HepG2 (cell line): Measurements from ENCODE around the gene C22orf39. TPM values are rescaled to one million over a fixed set of nuclear protein-coding genes. Genes with fewer than 3 reads are reported as not detected.

Experiments used
- AKAP8 ChIP-seq: sonication (generic); formaldehyde crosslinking; IDR thresholded peaks from 2 replicates; pipeline ENCODE4 v1.5.1; 2020; ENCODE audit warnings: mild to moderate bottlenecking, missing genetic modification reagents
- ERF ChIP-seq: IDR thresholded peaks from 2 replicates; pipeline ENCODE4 v1.6.1; 2018; ENCODE audit warnings: missing biosample characterization, missing genetic modification reagents
- GABPB1 ChIP-seq: IDR thresholded peaks from 2 replicates; pipeline ENCODE4 v1.6.1; 2016; ENCODE audit warnings: mild to moderate bottlenecking, missing genetic modification reagents, moderate library complexity, missing compliant biosample characterization
- HBP1 ChIP-seq: IDR thresholded peaks from 2 replicates; pipeline ENCODE4 v1.6.1; 2016; ENCODE audit warnings: low read depth, control low read depth
- HDAC6 ChIP-seq: fragments of 200-600 bp; sonication (generic); IDR thresholded peaks from 2 replicates; pipeline ENCODE4 v1.7.0; 2017; ENCODE audit warnings: mild to moderate bottlenecking, antibody characterized with exemption, low read length, low read depth
- HOXA9 ChIP-seq: sonication (generic); formaldehyde crosslinking; IDR thresholded peaks from 2 replicates; pipeline ENCODE4 v1.8.1; 2022; ENCODE audit warnings: missing genetic modification reagents, mild to moderate bottlenecking, moderate library complexity, borderline replicate concordance
- MIER3 ChIP-seq: IDR thresholded peaks from 2 replicates; pipeline ENCODE4 v1.6.1; 2016; ENCODE audit warnings: missing compliant biosample characterization, borderline replicate concordance
- NRL ChIP-seq: sonication (generic); formaldehyde crosslinking; IDR thresholded peaks from 2 replicates; pipeline ENCODE4 v1.5.0; 2020; ENCODE audit warnings: missing genetic modification reagents, mild to moderate bottlenecking, moderate library complexity, borderline replicate concordance
- SKIL ChIP-seq: sonication (generic); formaldehyde crosslinking; IDR thresholded peaks from 2 replicates; pipeline ENCODE4 v1.8.0; 2022; ENCODE audit warnings: missing genetic modification reagents, mild to moderate bottlenecking, moderate library complexity, borderline replicate concordance
- TBX3 ChIP-seq: fragments of 450-650 bp; IDR thresholded peaks from 2 replicates; pipeline ENCODE4 v1.6.1; 2017; ENCODE audit warnings: antibody characterized with exemption, mild to moderate bottlenecking, inconsistent platforms, borderline replicate concordance
- THAP8 ChIP-seq: sonication (generic); formaldehyde crosslinking; IDR thresholded peaks from 2 replicates; pipeline ENCODE4 v1.5.1; 2020; ENCODE audit warnings: missing genetic modification reagents, mild to moderate bottlenecking, borderline replicate concordance
- TMF1 ChIP-seq: sonication (generic); formaldehyde crosslinking; IDR thresholded peaks from 2 replicates; pipeline ENCODE4 v1.8.1; 2022; ENCODE audit warnings: low read depth, missing genetic modification reagents
- ZBTB33 ChIP-seq: sonication (generic); formaldehyde crosslinking; IDR thresholded peaks from 2 replicates; pipeline ENCODE4 v1.4.0; 2020; ENCODE audit warnings: missing genetic modification reagents
- ZBTB7B ChIP-seq: sonication (generic); formaldehyde crosslinking; IDR thresholded peaks from 2 replicates; pipeline ENCODE4 v1.4.0; 2020; ENCODE audit warnings: missing genetic modification reagents
- ZC3H13 ChIP-seq: sonication (generic); formaldehyde crosslinking; IDR thresholded peaks from 2 replicates; pipeline ENCODE4 v1.8.1; 2023; ENCODE audit warnings: mild to moderate bottlenecking, missing genetic modification reagents, moderate library complexity
- ZFP91 ChIP-seq: sonication (generic); formaldehyde crosslinking; IDR thresholded peaks from 2 replicates; pipeline ENCODE4 v1.9.0; 2022; ENCODE audit warnings: missing genetic modification reagents, mild to moderate bottlenecking, borderline replicate concordance
- ZMAT3 ChIP-seq: sonication (generic); formaldehyde crosslinking; conservative IDR thresholded peaks from 2 replicates; pipeline ENCODE4 v1.7.0; 2021; ENCODE audit warnings: missing genetic modification reagents
- ZNF10 ChIP-seq: sonication (generic); formaldehyde crosslinking; IDR thresholded peaks from 2 replicates; pipeline ENCODE4 v1.4.0; 2020; ENCODE audit warnings: mild to moderate bottlenecking, low read depth, missing genetic modification reagents, borderline replicate concordance
- ZNF12 ChIP-seq: sonication (generic); formaldehyde crosslinking; IDR thresholded peaks from 2 replicates; pipeline ENCODE4 v1.5.0; 2020; ENCODE audit warnings: missing genetic modification reagents
- ZNF121 ChIP-seq: sonication (generic); formaldehyde crosslinking; IDR thresholded peaks from 2 replicates; pipeline ENCODE4 v1.5.0; 2020; ENCODE audit warnings: mild to moderate bottlenecking, missing genetic modification reagents
- ZNF547 ChIP-seq: sonication (generic); formaldehyde crosslinking; IDR thresholded peaks from 2 replicates; pipeline ENCODE4 v1.5.1; 2020; ENCODE audit warnings: mild to moderate bottlenecking, missing genetic modification reagents
- ZNF775 ChIP-seq: sonication (generic); formaldehyde crosslinking; IDR thresholded peaks from 2 replicates; pipeline ENCODE4 v1.4.0; 2020; ENCODE audit warnings: missing genetic modification reagents, mild to moderate bottlenecking, moderate library complexity, borderline replicate concordance
- ZZZ3 ChIP-seq: sonication (generic); formaldehyde crosslinking; IDR thresholded peaks from 2 replicates; pipeline ENCODE4 v1.4.0; 2020; ENCODE audit warnings: missing genetic modification reagents, mild to moderate bottlenecking, borderline replicate concordance
- polyA plus RNA-seq, 8 experiments: library from polyadenylated mRNA; depleted of rRNA in 3 of 8; stranded (reverse) in 7 of 8; unstranded in 1 of 8; fragments of >200 nt; fragmentation: Illumina TruSeq in 4 of 8; extraction: Trizol in 4 of 8; gene quantifications; 2 replicates each; pipeline versions ENCODE4 v1.2.1 to v1.2.3, GENCODE V29; 2011 to 2016; ENCODE audit warnings: low read depth in 4 of 8, missing spikeins in 1 of 8, mixed read lengths in 1 of 8; ENCODE audit not compliant: insufficient read depth in 1 of 8
- total RNA-seq, 5 experiments: library from RNA; depleted of rRNA; stranded (reverse); fragments of >200 nt; fragmentation: Illumina TruSeq; extraction: Trizol; gene quantifications; 2 replicates each; pipeline ENCODE4 v1.2.3, GENCODE V29; 2016; ENCODE audit warnings: low read depth in 1 of 5

The C22orf39 gene
- total and polyA plus RNA-seq, 2 of the 13 experiments (the other 11 are each of a cell fraction or from before 2014, with no cell fraction given) = 23.4 to 26.4 TPM

GRCh38 chr22:19478901-19479354 is 31.4 kb upstream of the C22orf39 start, which contains the start of gene UFD1 (continued):
- TF ChIP-seq HBP1 = no peak
- TF ChIP-seq ZBTB7B (CRISPR knock-in tag) = peak; percentile 12; the same call in 1 of the 2 replicates
- TF ChIP-seq ZBTB33 = no peak
- TF ChIP-seq ZC3H13 (CRISPR knock-in tag) = no peak
- no peak for TF ChIP-seq ZNF547 (CRISPR knock-in tag)
- TF ChIP-seq ZNF10 (CRISPR knock-in tag) = no peak
- TF ChIP-seq MIER3 = no peak
- TF ChIP-seq ZNF12 = peak; percentile 45; the same call in 1 of the 2 replicates
- no peak for TF ChIP-seq HOXA9
- TF ChIP-seq ZNF121 = 0 out of 2 replicates have a peak, but pooled peaks have one; percentile 17
- TF ChIP-seq TMF1 (CRISPR knock-in tag) = peak; percentile 21; the same call in 1 of the 2 replicates
- no peak for TF ChIP-seq ZNF775 (CRISPR knock-in tag)
- TF ChIP-seq AKAP8 (CRISPR knock-in tag) = no peak
- no peak for TF ChIP-seq SKIL (CRISPR knock-in tag)
- no peak for TF ChIP-seq ZMAT3 (CRISPR knock-in tag)
- no peak for TF ChIP-seq ERF (CRISPR knock-in tag)
- no peak for TF ChIP-seq ZZZ3 (CRISPR knock-in tag)
- peak; percentile 14; the same call in 1 of the 2 replicates for TF ChIP-seq ZFP91 (CRISPR knock-in tag)
- TF ChIP-seq HDAC6 = no peak
- peak; percentile 97 for TF ChIP-seq GABPB1 (CRISPR knock-in tag)
- no peak for TF ChIP-seq NRL (CRISPR knock-in tag)
- no peak for TF ChIP-seq THAP8
- TF ChIP-seq TBX3 = no peak
